Mesodermal cell (in vitro differentiated cells): ENCODE results near the gene SLC44A1.
"Not testable (repeated sequence)": the region's sequence is repeated elsewhere in the genome, so short reads cannot be mapped to it uniquely, and the experiment has no call there.

Experiments
- H3K27ac ChIP-seq: 2 replicates; pipeline ENCODE4 v1.7.0; 2013; ENCODE audit warnings: mild to moderate bottlenecking, low read depth, low read length, moderate library complexity; ENCODE audit not compliant: severe bottlenecking
- H3K36me3 ChIP-seq: 2 replicates; pipeline ENCODE4 v1.7.1; 2013; ENCODE audit warnings: mild to moderate bottlenecking, low read length, moderate library complexity; ENCODE audit not compliant: control insufficient read depth, insufficient read depth
- H3K4me1 ChIP-seq: one replicate; pipeline ENCODE4 v1.7.1; 2013; ENCODE audit warnings: mild to moderate bottlenecking, low read length; ENCODE audit not compliant: insufficient read depth, control insufficient read depth, poor library complexity, severe bottlenecking
- H3K4me3 ChIP-seq: 2 replicates; pipeline ENCODE4 v1.7.0; 2013; ENCODE audit warnings: low read length, control low read depth, mild to moderate bottlenecking; ENCODE audit not compliant: insufficient read depth, poor library complexity, severe bottlenecking; ENCODE audit errors: extremely low read depth
- H3K9me3 ChIP-seq: 2 replicates; pipeline ENCODE4 v1.7.1; 2013; ENCODE audit warnings: mild to moderate bottlenecking, low read length, moderate library complexity; ENCODE audit not compliant: control insufficient read depth
- WGBS, 2 experiments: methylation state at CpG; one replicate each; pipeline ENCODE4 v1.1.5; 2013; ENCODE audit warnings: missing lambda C conversion rate in 2 of 2; ENCODE audit not compliant: insufficient coverage in 2 of 2; 5-methylcytosine and 5-hydroxymethylcytosine counted together

Gene SLC44A1

DNA sequence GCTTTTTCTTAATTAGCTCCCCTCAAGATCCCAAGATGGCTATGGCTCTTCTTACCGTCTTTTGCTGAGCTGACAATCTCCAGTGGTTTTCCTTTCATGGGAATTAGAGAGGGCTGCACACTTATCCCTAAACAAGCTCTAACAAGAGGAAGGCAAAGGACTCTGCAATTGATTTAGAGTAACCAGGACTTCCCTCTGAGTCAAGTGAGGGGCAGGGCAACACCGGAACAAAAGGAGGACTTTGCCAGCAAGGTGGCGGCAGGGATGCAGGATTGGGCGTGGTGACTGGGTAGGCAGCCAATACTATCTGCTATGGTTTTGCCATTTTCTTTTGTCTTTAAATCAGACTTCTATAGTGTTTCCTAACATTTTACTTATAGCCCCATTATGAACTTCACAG lies 9.8 kb downstream of the SLC44A1 start:
- no peaks in the 10 kb centered on the region for H3K36me3 ChIP-seq
- no peak overlapping the region for H3K4me3 ChIP-seq
- 94% methylated on average over 3 of the region's 4 CpGs; no CpG with 5 or more reads in 1 of the 2 experiments for WGBS, 2 experiments
- peaks cover 3% of the 10 kb centered on the region for H3K4me1 ChIP-seq
- H3K9me3 ChIP-seq: no peaks in the 10 kb centered on the region
- no peak overlapping the region for H3K27ac ChIP-seq

DNA sequence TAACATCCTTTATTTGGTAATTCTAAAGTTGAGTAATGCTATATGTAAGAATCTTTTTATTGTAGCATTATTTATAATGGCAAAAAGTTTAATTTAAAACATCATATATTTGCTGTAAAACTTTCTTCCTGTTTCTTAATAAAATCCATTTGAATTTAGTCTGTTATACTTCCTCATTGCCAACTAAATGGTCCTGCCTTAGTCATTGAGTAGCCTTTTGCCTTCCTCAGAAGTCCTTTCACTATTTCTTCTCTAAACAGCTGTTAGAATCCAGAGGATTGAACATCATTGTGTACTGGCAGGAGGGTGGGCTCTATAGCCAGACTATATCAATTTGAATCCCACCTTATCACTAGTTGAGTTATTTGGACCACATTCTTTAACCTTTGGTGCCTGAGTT lies 11.0 kb downstream of the SLC44A1 start:
- peaks cover 3% of the 10 kb centered on the region for H3K4me1 ChIP-seq
- H3K4me3 ChIP-seq: no peak overlapping the region
- H3K27ac ChIP-seq: no peak overlapping the region
- no peaks in the 10 kb centered on the region for H3K36me3 ChIP-seq
- H3K9me3 ChIP-seq: no peaks in the 10 kb centered on the region

DNA sequence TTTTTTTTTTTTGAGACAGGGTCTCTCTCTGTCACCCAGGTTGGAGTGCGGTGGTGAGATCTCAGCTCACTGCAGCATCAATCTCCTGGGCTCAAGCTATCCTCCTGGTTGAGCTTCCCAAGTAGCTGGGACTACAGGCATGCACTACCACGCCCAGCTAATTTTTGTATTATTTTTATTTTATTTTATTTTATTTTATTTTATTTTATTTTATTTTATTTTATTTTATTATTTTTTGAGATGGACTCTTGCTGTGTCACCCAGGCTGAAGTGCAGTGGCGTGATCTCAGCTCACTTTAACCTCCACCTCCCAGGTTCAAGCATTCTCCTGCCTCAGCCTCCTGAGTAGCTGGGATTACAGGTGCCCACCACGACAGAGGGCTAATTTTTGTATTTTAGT lies 12.1 kb downstream of the SLC44A1 start:
- not testable (repeated sequence) for H3K27ac ChIP-seq, H3K4me3 ChIP-seq, H3K4me1 ChIP-seq, H3K9me3 ChIP-seq, H3K36me3 ChIP-seq
- 75% methylated on average over 1 of the region's 4 CpGs; no CpG with 5 or more reads in 1 of the 2 experiments for WGBS, 2 experiments

DNA sequence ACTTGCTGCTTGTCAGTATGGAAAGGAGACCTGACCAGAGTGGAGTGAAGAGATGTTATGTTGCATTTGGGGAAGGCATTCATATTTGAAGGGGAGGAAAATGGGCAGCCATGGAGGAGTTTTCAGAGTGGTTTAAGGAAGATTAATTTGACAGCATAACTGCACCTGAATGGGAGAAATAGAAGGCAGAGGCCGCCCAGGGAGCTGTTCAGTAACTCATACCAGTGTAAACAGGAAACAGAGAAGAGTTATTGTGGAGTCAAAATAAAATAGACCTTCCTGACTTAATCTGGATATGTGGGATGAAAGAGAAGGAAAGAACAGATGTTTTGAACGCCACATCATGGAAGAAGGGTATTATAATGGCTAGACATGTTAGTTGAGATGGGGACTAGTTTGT lies 13.4 kb downstream of the SLC44A1 start:
- WGBS, 2 experiments: 94 to 95% methylated on average over 2 of the region's 2 CpGs

DNA sequence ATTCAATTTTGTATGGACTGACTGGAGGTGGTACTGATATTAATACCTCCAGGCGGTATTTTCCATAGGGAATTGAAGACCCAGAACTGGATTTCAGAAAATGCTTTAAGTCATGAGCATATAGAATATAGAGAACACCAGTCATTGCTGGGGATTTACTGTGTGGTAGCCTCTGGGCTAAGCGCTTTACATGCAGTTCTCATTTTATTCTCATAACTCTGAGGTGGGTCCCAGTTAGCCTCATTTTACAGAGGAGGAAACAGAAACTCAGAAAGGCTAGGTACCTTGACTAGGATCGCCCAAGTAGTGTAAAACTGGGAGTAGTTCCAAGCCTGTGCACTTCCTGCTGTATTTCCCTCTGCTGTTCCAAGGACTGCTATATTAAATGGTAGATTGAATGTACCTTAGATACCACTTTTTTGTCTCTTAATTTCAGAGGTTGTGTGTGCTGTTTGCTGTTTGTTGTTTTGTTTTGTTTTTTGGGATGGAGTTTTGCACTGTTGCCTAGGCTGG lies 13.8 kb downstream of the SLC44A1 start:
- 100% methylated on average over 1 to 3 of the region's 3 CpGs for whole genome bisulfite sequencing, 2 experiments
- H3K36me3 ChIP-seq: no peaks in the 10 kb centered on the region
- peaks cover 3% of the 10 kb centered on the region for H3K4me1 ChIP-seq
- no peak overlapping the region for H3K4me3 ChIP-seq
- H3K9me3 ChIP-seq: no peaks in the 10 kb centered on the region
- no peak overlapping the region for H3K27ac ChIP-seq

More for the DNA sequence above, 13.4 kb downstream of the SLC44A1 start:
- Histone ChIP-seq H3K4me1 (peaks cover 3% of the 10 kb centered on the region), H3K36me3 (no peaks in the 10 kb centered on the region), H3K4me3 (no peak overlapping the region), H3K9me3 (no peaks in the 10 kb centered on the region), H3K27ac (peak overlapping the region; percentile 50)

DNA sequence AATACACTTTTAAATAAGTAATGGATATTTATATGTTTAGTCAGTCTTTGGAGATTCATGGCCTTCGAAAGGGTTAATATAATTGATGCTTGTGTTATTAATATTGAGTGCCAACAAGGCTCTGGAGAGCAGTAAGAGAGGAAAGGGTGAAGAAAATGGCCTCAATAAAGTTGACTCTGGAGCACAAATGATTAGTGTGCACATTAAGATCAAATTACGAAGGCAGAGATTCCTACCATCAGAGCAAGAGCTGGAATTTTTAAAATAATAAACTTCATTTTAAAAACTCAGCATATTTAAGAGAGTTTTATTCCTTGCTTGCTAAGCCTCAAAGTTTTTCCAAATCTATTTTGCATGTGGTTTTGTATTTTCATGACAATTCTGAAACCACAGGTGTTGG lies 14.8 kb downstream of the SLC44A1 start:
- whole genome bisulfite sequencing, 2 experiments: 100% methylated on average over 1 of the region's 2 CpGs; no CpG with 5 or more reads in 1 of the 2 experiments
- no peaks in the 10 kb centered on the region for H3K36me3 ChIP-seq
- H3K4me3 ChIP-seq: no peak overlapping the region
- H3K4me1 ChIP-seq: peaks cover 3% of the 10 kb centered on the region
- H3K9me3 ChIP-seq: no peaks in the 10 kb centered on the region
- no peak overlapping the region for H3K27ac ChIP-seq

DNA sequence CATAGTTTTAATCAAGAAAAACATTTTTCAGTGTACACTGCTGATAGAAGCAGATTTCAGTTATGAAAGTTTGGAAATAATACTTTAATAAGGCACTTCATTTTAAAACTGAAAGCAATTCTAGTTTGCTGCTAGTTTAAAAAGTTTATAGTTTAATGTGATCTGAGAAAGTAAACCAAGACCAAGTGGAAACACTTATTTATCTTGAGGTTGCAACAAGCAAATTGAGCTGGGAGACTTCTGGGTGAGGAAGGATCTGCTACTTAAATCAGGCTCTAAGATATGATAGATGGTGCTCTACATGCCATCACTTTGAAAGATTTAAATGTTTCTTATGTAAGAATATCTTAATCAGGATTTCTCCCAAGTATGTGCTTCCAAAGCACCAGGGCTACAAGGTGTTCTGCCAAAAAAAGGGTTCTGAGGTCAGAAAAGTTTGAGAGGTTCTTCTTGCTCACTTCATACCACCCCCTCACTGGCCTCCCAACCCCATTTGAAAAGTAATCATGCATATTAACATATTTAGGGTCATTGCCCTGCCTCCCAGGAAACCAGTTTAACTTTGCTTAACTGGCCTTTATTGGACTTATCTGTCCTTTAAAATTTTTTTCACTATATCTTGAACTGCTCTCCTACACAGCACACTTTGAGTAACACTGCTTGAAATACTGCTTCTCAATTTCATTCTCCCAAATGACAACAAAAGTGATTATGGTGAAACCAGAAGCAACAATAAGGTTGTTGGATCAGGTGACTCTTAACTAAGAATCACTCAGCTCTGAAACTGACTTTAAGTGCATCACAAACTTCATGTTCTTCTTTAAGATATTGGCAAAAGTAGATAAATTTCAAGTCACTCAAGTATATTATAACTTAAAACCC lies 15.5 kb downstream of the SLC44A1 start:
- Histone ChIP-seq H3K4me1 (peaks cover 3% of the 10 kb centered on the region), H3K9me3 (no peaks in the 10 kb centered on the region), H3K27ac (no peak overlapping the region), H3K4me3 (no peak overlapping the region), H3K36me3 (no peaks in the 10 kb centered on the region)

DNA sequence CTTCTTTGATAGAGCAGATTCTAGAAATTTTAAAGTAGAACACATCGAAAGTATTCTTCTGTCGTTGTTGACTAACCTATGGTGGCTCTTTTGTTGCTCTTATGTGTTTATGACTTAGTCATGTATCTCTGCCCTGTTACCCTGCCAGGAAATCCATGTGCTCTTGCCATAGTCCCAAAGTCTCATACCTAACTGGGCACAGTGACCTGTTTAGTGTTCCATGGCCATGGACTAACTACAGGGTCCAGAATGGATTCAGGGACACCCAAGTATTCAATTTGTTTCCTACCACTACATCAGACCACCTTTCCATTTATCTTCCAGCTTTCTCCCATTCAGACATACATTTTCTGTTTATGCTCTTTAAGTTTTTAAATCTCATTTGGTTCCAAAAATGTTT lies 18.0 kb downstream of the SLC44A1 start:
- H3K9me3 ChIP-seq: no peaks in the 10 kb centered on the region
- H3K4me1 ChIP-seq: peaks cover 3% of the 10 kb centered on the region
- no peak overlapping the region for H3K4me3 ChIP-seq
- 100% methylated on average over 2 of the region's 2 CpGs; no CpG with 5 or more reads in 1 of the 2 experiments for WGBS, 2 experiments
- no peak overlapping the region for H3K27ac ChIP-seq
- H3K36me3 ChIP-seq: no peaks in the 10 kb centered on the region

DNA sequence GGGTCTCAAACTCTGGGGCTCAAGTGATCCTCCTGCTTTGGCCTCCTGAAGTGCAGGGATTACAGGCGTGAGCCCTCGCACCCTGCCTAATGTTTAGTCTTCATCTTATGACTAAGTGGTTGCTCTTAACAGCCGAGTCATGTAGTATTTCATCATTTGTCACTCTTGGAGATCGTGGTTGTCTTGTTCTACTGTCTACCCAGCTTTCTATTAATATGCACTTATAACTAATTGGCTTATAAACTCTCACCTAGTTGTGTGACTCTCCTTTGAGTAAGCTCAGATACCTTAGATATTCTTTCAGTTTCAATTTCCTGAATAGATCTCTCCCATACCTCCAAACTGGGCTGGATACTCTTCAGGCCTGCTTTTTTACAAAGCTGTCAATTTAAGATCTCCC lies 19.9 kb downstream of the SLC44A1 start:
- no peak overlapping the region for H3K4me3 ChIP-seq
- no peaks in the 10 kb centered on the region for H3K4me1 ChIP-seq
- no peak overlapping the region for H3K27ac ChIP-seq
- no peaks in the 10 kb centered on the region for H3K36me3 ChIP-seq
- WGBS, 2 experiments: 100% methylated on average over 3 to 4 of the region's 4 CpGs
- H3K9me3 ChIP-seq: no peaks in the 10 kb centered on the region

DNA sequence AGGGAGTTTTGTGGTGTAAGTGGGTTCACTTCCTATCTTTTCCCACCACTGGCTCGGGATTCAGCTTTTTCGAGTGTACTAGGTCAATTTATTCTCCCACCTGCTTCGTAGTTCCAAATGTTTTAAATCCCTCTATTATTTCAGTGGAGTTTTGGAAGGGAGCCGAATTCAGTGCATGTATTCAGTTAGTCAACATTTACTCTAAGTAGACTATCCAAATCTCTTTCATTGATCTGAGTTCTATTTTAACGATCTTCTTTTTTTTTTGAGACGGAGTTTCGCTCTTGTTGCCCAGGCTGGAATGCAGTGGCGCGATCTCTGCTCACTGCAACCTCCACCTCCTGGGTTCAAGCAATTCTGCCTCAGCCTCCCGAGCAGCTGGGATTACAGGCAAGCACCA lies 23.8 kb downstream of the SLC44A1 start:
- H3K27ac ChIP-seq, H3K36me3 ChIP-seq: not testable (repeated sequence)
- WGBS, 2 experiments: 90 to 94% methylated on average over 3 to 6 of the region's 10 CpGs

DNA sequence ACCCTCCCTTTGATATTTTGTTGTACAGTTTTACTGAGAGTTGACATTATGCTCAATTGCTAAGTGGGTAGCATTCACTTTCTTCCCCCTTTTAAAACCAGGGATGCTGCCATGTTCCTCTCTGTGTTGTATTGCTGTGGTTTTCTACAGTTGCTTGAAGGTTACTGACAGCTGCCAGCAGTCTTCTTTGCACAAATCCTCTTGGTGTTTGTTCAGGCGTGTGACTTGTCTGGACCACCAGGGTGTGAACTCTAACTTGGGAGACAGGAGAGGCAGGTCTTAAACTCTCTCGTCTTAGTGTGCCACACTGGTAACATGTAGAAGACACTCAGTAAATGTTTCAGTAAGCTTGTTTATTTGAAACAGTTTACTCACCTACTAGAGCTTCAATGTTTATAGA lies 25.1 kb downstream of the SLC44A1 start:
- Histone ChIP-seq H3K9me3 (no peaks in the 10 kb centered on the region), H3K36me3 (no peaks in the 10 kb centered on the region), H3K4me1 (no peaks in the 10 kb centered on the region), H3K27ac (no peak overlapping the region), H3K4me3 (no peak overlapping the region)
- 80 to 86% methylated on average over 1 of the region's 2 CpGs for WGBS, 2 experiments

More for the DNA sequence above, 23.8 kb downstream of the SLC44A1 start:
- H3K4me3 ChIP-seq, H3K4me1 ChIP-seq, H3K9me3 ChIP-seq: not testable (repeated sequence)
